GM21526 (cell line): ENCODE measurements around the gene FCN3.
"Not testable (repeated sequence)": the region's sequence is repeated elsewhere in the genome, so short reads cannot be mapped to it uniquely, and the experiment has no call there.

Experiments
- ATAC-seq: cut with Tn5 transposase; IDR thresholded peaks from one replicate; pipeline ENCODE4 v1.9.1; 2021; ENCODE audit warnings: moderate library complexity; ENCODE audit not compliant: unreplicated experiment, low FRiP score

The FCN3 gene

DNA sequence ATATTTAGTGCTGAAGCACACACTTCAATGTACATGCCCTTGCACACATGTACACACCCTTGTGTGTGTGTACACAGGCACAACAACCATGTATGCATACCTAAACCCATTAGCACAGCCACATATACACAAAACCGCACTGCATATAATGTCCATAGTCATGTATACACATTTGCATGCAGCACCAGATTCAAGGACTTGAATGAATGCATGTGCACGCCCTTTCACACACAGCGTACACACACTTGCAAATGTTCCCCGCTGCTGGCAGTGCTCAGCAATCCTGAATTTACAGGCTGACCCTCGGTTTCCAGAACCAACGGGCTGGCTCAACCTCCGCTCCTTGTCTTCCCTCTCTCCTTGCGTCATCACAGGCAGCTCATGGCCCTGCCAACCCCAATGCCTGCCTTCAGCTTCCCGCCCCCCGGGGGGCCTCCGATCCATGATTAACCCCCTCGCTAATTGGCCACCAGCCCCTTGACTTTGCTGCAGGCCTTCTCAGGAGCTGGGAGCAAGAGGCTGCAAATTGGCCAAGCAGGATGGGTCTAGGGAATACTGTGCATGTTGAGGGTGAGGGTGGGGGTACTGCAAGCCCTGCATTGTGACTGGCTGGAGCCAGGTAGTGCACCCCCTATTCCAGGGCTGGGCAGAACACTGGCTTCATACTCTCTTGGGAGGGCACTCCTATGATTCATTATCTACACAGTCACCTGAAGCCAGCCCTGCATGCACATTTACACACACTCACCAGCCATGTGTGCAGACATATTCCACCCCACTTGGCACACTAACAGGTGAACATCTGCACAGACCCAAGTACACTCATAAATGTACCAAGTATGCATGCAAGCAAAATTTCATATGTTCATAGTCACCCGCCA is 25.7 kb upstream of the FCN3 start:
- no peak for ATAC-seq

DNA sequence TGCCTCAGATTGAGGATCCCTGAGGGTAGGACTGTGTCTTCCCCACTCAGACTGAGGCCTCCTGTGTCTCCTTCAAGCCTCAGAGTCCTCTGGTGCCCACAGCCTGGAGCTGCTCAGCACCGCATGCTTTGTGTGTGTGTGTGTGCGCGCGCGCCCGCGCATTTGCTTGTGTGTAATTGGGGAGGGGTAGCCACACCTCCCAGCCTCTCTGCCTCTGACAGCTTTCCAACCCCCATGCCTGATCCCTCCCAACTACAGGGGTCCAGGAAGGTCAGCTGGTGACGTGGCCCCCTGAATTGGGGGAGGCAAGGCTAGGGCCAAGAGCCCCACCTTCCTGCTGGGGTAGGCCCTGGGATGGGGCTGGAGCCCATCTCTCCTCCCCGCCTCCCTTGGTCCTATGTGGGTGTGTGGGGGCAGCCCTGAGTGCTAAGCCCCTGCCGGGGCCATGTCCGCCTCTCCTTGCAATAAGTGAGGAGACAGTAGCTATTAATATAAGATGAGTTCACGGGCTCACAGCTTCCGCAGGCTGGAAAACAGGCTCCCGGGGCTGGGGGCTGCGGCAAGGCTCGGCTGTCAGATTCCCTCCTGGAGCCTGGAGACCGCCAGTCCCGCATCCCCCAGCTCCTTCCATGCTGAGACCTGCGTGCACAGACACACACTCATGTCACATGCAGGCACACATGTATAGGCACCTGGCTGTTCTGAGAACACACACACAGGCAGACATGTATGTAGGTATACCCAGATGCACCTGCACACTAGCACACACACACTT is 24.8 kb upstream of the FCN3 start:
- ATAC-seq: no peak

DNA sequence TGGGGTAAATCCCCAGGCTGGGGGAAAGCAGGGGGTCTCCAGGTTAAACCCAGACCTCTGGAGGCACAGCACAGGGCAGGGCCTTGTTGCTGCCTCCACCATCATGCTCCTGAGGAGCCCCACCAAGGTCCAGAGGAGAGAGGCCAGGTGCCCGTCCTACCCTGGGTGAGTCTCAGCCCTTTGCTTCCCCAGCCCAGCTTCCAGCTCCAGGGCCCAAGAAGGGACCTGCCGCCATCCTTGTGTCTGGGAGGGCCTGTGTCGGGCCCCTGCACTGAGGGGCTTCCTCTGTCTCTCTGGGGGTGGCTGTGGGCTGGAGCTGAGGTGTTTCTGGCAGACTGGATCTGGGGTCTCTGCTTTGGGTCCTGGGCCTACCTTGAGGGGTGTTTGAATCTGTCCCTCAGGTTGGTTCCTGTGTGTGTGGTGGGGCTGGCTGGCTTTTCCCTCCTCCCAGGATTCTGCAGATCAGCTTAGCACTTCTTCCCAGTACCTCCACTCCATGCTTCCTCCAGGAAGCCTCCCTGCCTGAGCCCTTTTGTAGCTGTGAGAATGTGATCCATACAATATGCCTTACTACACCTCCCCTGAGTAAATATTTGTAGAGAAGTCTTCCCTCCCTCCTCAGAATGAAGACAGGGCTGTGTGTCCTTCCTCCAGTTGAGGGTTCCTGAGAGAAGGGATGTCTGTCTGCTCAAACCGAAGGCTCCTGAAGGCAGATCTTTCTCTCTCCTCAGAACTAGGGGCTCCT is 24.0 kb upstream of the FCN3 start:
- ATAC-seq: no peak

DNA sequence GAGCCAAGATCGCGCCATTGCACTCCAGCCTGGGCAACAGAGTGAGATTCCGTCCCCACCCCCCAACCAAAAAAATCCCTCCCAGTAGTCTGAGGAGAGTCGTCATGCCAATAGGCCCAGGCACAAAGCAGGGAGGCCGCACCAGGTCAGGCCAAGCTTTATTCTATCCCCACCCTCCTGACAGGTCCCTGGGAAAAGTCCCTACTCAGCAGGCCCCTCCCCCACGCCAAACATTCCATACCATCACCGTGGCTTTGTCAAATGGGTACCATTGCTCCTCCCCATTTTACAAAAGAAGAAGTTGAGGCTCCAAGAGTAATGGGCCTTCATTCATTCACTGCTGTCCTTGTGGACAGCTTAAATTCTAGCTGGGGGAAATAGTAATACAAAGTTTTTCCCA is 23.1 kb upstream of the FCN3 start:
- ATAC-seq: no peak

DNA sequence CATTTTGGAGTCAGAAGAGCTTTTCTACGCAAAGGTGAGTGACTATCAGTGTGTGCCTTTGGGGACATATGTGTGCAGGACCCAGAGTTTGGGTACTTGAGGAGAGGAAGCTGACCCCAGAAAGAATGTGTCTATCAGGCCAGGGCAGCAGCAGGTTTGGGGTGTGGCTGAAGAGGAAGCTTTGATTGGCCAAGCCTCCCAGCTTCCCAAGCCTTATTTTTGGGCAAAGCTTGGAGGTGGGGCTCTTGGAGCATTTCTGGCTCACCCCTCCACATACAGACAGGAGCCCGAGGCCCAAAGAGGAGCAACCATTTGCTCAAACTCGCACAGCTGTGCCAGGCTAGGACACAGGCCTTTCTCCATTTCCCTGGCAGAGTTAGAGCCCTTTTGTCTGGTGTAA is 22.5 kb upstream of the FCN3 start:
- ATAC-seq: no peak

DNA sequence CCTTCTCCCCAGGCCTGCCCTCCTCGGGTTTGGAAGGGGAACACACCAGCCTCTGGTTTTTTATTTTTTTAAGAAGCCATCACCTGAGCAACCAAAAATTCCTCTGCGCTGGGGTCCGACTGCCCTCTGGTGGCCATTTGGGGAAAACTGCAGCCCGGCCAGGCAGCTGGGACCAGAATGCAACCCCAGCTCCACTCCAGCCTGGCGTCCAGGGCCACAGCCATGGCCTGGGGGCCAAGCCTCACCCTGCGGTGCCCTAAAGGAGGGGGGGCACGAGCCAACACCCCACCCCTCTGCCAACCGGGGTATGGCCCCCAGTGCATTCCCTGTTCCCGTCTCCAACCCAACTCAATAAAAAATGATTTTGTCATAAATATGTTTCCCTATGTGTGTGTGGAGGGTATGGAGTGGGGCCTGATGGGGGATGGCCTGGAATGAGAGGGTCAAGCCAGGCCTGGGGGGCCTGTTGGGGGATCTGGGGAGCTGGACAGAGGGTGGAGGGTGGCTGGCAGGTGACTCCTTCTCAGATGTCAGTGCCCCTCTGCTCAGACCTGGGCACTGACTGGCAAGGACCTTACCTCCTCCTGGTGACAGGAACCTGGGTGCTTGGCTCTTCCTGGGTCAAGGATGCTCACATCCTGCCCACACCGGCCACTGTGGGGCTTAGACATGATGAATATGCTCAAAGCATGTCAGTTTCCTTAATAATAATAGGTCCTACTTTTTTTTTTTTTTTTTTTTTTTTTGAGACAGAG is 21.0 kb upstream of the FCN3 start:
- ATAC-seq: no peak

DNA sequence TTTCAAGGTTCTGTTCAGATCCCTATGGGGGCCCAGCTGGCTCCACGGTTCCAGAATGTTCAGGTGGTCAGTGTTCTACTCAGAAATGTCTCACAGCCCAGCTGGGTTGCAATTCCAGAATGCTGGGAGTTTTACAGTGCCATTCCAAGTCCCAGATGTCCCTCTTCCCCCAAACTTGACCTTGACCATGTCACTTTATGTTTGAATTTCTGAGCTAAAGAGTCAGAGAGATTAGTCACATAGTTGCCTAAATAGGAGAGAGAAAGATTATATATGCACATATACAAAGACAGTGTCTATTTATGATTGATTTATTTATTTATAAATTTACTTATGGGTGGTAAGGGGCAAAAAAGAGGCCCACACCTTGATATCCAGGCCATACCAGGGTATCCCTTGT is 20.3 kb upstream of the FCN3 start:
- no peak for ATAC-seq

DNA sequence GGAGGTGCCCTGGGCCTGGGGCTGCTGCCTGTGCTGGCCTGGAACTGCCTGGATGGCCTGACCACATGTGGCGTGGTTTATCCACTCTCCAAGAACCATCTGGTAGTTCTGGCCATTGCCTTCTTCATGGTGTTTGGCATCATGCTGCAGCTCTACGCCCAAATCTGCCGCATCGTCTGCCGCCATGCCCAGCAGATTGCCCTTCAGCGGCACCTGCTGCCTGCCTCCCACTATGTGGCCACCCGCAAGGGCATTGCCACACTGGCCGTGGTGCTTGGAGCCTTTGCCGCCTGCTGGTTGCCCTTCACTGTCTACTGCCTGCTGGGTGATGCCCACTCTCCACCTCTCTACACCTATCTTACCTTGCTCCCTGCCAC is 19.6 kb upstream of the FCN3 start:
- ATAC-seq: no peak

DNA sequence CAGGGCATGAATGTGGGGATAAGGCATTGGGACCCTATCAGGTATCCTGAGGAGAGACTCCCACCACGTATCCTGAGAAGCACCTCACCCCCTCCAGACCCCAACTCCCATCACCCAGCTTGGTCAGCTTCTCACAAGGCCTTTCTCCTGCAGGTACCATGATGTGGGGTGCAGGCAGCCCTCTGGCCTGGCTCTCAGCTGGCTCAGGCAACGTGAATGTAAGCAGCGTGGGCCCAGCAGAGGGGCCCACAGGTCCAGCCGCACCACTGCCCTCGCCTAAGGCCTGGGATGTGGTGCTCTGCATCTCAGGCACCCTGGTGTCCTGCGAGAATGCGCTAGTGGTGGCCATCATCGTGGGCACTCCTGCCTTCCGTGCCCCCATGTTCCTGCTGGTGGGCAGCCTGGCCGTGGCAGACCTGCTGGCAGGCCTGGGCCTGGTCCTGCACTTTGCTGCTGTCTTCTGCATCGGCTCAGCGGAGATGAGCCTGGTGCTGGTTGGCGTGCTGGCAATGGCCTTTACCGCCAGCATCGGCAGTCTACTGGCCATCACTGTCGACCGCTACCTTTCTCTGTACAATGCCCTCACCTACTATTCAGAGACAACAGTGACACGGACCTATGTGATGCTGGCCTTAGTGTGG is 19.1 kb upstream of the FCN3 start:
- no peak for ATAC-seq

DNA sequence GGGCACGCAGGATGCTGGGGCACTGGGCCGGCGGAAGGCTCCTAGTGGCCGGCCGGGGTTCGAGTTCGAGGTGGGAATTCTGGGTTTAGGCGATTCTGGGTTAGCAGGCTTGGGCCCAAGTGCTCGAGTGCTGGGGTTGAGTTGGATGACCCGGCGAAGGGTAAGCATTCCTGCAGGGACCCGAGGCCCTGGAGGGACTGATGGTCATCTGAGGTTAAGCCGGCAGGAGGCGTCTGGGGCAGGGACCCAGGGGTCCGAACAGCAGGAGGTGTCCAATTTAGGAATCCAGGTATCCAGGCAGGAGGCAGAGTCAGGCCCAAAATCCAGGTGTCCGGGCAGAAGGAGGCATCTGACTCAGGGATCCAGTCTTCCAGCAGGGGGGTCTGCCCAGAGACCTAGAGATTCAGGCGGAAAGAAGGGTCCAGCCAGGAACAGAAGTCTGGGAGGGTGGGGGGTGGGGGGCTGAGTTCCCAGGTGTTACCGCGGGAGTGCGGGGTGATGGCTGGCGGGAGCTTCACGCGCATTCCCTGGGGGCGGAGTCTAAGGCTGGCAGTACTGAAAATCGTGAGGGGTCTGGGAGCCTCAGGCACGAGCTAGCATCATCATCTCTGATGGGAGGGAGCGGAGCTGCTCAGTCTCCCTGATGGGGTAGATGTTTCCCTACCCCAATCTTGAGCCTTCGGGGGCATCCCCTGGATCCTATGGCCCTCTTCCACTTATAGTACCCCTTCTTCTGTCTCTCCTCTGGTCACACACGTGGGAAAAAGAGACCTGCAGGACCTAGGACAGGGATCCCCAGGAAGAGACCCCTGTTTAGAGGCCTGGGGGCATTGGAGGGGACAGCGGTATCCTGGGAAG is 18.4 kb upstream of the FCN3 start:
- no peak for ATAC-seq

DNA sequence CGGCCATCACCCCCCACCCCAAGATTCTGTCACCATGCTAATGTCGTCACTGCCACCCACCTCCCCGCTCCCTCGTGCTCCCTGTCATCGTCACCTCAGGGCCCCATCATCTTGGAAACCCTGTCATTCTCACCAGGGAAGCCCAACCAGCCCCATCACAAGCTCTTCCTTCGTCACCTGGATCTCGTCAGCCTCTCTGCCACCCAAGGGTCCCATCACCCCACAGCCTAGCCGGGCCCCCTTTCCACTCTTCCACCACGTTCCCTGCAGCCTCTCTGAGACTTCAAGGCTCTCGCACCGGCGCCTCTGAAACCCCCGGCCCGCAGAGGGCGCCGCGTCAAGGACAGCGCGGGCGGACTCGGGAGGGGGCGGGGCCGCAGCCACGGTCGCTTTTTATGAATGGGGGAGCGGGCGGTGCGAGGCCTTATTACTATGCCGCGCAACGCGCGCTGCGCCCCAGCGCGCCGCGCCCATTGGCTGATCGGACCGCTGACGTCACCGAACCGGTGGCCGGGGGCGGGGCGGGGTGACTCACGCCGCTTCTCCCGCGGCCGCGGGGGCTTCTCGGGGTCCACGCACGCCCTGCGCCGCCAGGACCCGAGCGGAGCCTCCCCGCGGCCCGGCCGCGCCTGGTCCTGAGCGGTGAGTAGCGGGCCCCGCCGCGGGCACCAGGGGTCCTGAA is 17.6 kb upstream of the FCN3 start, which contains the start of gene GPR3:
TSS of gene GPR3 (plus strand) at position 527 of the 682 bp plus-strand sequence. CDS start 1,177 bp downstream, outside the sequence.
- ATAC-seq: peak; percentile 60

DNA sequence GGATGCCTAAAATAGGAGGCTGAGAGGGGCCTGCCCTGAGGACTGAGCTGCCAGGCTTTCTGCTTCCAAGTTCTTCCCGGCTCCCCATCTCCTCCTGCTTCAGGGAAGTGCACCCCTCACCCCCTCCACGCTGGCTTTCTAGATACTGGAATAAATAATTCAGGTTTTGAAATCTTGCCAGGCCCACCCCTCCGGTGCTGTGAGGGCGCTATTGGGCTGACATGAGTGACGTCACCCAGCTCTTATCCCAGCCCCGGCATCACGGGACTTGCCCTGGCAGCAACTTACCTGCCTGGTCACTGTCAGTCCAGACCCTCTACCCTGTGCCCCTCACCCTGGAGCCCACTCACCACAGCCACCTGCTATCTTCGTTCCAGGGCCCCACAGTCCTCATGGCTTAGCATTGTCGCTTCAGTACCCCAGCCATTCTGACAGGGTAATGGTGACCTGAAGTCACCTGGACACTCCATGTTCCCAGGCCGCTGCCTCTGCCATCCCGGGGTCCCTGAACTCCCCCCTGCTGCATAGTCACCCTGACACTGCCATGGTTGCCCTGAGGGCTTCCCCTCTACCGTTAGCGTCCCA is 17.0 kb upstream of the FCN3 start:
- ATAC-seq: no peak

DNA sequence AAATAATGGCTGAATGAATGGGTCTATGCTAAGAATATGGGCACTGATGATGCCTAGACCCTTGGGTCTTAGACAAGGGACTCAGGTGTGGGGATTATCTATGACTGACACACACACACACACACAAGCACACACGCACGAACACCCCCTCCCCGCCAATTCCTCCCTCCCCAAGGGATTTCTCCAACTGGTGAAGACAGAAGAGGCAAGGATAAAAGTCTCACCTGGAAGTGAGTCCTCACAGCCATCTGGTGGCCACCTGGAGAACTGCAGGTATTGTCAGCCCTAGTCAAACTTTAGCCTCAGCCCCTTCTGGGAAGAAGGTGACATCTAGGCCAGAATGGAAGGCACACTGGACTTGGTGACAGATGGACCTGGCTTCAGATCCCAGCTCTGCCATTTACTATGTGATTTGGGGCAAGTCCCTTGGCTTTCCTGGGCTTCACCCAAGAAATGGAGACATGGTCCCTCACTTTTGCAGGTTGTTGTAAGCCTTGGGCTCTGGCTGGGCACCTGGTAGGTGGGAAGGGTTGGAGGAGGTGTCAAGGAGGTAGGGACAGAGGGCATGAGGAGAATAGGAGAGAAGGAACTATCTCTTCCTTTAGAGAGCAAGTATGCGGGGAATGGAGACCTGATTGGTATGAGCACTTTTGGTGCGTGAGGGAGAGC is 13.8 kb upstream of the FCN3 start:
- ATAC-seq: no peak

DNA sequence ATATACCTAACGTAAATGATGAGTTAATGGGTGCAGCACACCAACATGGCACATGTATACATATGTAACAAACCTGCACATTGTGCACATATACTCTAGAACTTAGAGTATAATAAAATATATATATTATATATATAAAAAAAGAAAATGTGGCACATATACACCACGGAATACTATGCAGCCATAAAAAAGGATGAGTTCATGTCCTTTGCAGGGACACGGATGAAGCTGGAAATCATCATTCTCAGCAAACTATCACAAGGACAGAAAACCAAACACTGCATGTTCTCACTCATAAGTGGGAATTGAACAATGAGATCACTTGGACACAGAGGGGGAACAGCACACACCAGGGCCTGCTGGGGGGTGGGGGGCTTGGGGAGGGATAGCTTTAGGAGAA is 10.2 kb upstream of the FCN3 start:
- ATAC-seq: not testable (repeated sequence)

DNA sequence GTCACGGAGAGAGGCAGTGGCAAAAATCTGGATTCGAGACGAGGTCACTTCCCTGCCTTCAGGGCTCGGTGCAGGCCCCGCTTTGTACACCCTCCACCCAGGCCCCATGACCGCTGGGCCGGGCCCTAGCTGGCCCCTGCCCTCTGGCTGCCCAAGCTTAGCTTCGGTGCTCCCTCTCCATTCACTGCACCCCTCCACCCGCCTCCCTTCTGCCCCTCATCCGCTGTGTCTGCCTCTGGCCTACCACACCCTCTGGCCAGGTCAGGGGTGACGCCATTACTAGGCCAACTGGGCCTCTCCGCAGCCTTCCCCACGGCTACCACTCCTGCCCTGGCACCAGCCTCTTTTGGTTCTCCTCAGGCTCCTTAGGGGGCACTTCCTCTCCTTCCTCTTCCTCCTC is 9.0 kb upstream of the FCN3 start:
- ATAC-seq: no peak

DNA sequence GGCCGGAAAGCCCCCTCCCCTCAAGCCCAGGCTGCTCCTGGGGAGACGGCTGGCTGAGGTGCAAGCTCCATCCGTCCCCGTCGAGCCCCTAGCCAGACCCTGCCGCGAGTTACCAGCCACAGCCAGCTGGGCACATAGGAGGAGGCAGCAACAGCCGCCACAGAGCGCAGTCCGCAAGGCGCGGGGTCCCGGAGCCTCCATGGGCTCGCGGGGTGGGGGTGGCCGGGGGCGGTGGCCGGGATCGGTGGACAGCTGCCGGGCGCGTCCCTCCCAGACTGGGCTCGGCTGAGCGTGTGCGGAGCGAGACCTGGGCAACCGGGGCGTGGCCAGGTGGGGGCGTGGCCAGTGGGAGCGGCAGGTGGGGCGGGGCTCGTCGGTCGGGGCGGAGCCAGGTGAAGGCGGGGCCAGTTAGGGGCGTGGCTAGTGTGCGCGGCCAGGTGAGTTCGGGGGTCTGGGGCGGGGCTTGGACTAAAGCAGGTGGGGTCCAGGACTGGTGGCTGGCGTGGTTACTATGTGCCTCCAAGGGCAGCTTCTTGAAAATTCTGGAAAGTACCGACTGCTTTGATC is 8.5 kb upstream of the FCN3 start, which contains the start of gene CD164L2:
TSS of gene CD164L2 (minus strand) at position 295 of the 567 bp plus-strand sequence. CDS start at position 201, 94 bp downstream.
- ATAC-seq: no peak
